PFSK-1 (cell line): ENCODE results near the gene TMEM170B.

ENCODE experiments used
- FOXP2 ChIP-seq: optimal IDR thresholded peaks from 2 replicates; pipeline ENCODE3; 2011; ENCODE audit warnings: borderline replicate concordance, control low read depth, inconsistent platforms; ENCODE audit not compliant: insufficient read depth; ENCODE audit errors: extremely low read length, extremely low read depth
- POLR2AphosphoS5 ChIP-seq: IDR thresholded peaks from 2 replicates; pipeline ENCODE4 v1.6.1; 2012; ENCODE audit warnings: low read depth, mild to moderate bottlenecking, control low read depth, low read length, moderate library complexity
- REST ChIP-seq, 2 experiments: IDR thresholded peaks; 2 replicates each; pipeline versions ENCODE4 v1.6.1 to v1.8.0; 2011 to 2012; ENCODE audit warnings: low read depth in 2 of 2, low read length in 2 of 2, control low read depth in 1 of 2, inconsistent platforms in 1 of 2, mild to moderate bottlenecking in 1 of 2, moderate library complexity in 1 of 2; ENCODE audit not compliant: insufficient read depth in 1 of 2
- SIN3A ChIP-seq: IDR thresholded peaks from 2 replicates; pipeline ENCODE4 v1.6.1; 2012; ENCODE audit warnings: mild to moderate bottlenecking, low read length, moderate library complexity, borderline replicate concordance; ENCODE audit not compliant: insufficient read depth
- TAF1 ChIP-seq: IDR thresholded peaks from 2 replicates; pipeline ENCODE4 v1.6.1; 2012; ENCODE audit warnings: low read length, control low read depth, borderline replicate concordance; ENCODE audit not compliant: insufficient read depth

- no peak for TF ChIP-seq TAF1
- no peak for TF ChIP-seq FOXP2
- no peak for TF ChIP-seq POLR2AphosphoS5
- no peak for TF ChIP-seq SIN3A
- no peak for TF ChIP-seq REST (IDR thresholded peaks at IDR 0.05; ENCODE audit: insufficient read depth in 1 of 2, low read depth in 2 of 2, low read length in 2 of 2)
These were observed 754 bp upstream of the TMEM170B start for GRCh38 chr6:11536795-11537194.
